PFSK-1 (cell line): Measurements from ENCODE around the gene CXCL14.

Experiments used
- FOXP2 ChIP-seq: optimal IDR thresholded peaks from 2 replicates; pipeline ENCODE3; 2011; ENCODE audit warnings: borderline replicate concordance, control low read depth, inconsistent platforms; ENCODE audit not compliant: insufficient read depth; ENCODE audit errors: extremely low read length, extremely low read depth
- POLR2AphosphoS5 ChIP-seq: IDR thresholded peaks from 2 replicates; pipeline ENCODE4 v1.6.1; 2012; ENCODE audit warnings: low read depth, mild to moderate bottlenecking, control low read depth, low read length, moderate library complexity
- SIN3A ChIP-seq: IDR thresholded peaks from 2 replicates; pipeline ENCODE4 v1.6.1; 2012; ENCODE audit warnings: mild to moderate bottlenecking, low read length, moderate library complexity, borderline replicate concordance; ENCODE audit not compliant: insufficient read depth
- TAF1 ChIP-seq: IDR thresholded peaks from 2 replicates; pipeline ENCODE4 v1.6.1; 2012; ENCODE audit warnings: low read length, control low read depth, borderline replicate concordance; ENCODE audit not compliant: insufficient read depth
- TF ChIP-seq, protein P1 (sequence below), 2 experiments: IDR thresholded peaks; 2 replicates each; pipeline versions ENCODE4 v1.6.1 to v1.8.0; 2011 to 2012; ENCODE audit warnings: low read depth in 2 of 2, low read length in 2 of 2, control low read depth in 1 of 2, inconsistent platforms in 1 of 2, mild to moderate bottlenecking in 1 of 2, moderate library complexity in 1 of 2; ENCODE audit not compliant: insufficient read depth in 1 of 2

Gene CXCL14

DNA sequence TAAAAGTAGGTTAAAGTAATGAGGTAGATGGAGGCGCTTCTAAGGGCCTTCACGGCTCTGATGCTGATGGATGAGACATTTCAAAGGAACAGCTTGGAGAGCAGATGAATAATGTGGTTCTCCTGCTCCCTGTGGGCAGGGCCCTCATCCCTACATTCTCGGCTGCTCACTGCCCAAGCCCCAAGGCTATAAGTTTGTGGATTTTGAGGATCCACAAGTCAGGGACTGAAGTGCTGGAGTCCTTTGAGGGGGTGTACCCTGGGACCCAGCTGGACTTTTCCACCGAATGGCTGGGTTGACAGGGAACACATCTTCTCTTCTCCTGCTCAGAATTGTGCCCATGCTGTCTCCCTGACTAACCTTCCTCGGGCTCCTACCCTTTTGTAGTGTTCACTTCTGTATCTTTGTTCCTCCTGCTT lies 21.4 kb upstream of the CXCL14 start:
- TF ChIP-seq SIN3A (no peak), FOXP2 (no peak)

- TF ChIP-seq FOXP2 (no peak), POLR2AphosphoS5 (no peak), TAF1 (no peak), SIN3A (no peak)
- TF ChIP-seq, protein P1, sequence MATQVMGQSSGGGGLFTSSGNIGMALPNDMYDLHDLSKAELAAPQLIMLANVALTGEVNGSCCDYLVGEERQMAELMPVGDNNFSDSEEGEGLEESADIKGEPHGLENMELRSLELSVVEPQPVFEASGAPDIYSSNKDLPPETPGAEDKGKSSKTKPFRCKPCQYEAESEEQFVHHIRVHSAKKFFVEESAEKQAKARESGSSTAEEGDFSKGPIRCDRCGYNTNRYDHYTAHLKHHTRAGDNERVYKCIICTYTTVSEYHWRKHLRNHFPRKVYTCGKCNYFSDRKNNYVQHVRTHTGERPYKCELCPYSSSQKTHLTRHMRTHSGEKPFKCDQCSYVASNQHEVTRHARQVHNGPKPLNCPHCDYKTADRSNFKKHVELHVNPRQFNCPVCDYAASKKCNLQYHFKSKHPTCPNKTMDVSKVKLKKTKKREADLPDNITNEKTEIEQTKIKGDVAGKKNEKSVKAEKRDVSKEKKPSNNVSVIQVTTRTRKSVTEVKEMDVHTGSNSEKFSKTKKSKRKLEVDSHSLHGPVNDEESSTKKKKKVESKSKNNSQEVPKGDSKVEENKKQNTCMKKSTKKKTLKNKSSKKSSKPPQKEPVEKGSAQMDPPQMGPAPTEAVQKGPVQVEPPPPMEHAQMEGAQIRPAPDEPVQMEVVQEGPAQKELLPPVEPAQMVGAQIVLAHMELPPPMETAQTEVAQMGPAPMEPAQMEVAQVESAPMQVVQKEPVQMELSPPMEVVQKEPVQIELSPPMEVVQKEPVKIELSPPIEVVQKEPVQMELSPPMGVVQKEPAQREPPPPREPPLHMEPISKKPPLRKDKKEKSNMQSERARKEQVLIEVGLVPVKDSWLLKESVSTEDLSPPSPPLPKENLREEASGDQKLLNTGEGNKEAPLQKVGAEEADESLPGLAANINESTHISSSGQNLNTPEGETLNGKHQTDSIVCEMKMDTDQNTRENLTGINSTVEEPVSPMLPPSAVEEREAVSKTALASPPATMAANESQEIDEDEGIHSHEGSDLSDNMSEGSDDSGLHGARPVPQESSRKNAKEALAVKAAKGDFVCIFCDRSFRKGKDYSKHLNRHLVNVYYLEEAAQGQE (IDR thresholded peaks at IDR 0.05; ENCODE audit: insufficient read depth in 1 of 2, low read depth in 2 of 2, low read length in 2 of 2): no peak
Observed at GRCh38 chr5:135599421-135600151, 20.8 kb upstream of the CXCL14 start.

GRCh38 chr5:135598691-135599395 lies 20.1 kb upstream of the CXCL14 start:
- TF ChIP-seq POLR2AphosphoS5 (no peak), TAF1 (no peak), SIN3A (no peak), FOXP2 (no peak)
- TF ChIP-seq, protein P1 (IDR thresholded peaks at IDR 0.05; ENCODE audit: insufficient read depth in 1 of 2, low read depth in 2 of 2, low read length in 2 of 2): no peak

GRCh38 chr5:135596788-135597187 lies 18.0 kb upstream of the CXCL14 start:
- TF ChIP-seq TAF1 (no peak), POLR2AphosphoS5 (no peak), FOXP2 (no peak), SIN3A (no peak)
- TF ChIP-seq, protein P1 (IDR thresholded peaks at IDR 0.05; ENCODE audit: insufficient read depth in 1 of 2, low read depth in 2 of 2, low read length in 2 of 2): no peak

DNA sequence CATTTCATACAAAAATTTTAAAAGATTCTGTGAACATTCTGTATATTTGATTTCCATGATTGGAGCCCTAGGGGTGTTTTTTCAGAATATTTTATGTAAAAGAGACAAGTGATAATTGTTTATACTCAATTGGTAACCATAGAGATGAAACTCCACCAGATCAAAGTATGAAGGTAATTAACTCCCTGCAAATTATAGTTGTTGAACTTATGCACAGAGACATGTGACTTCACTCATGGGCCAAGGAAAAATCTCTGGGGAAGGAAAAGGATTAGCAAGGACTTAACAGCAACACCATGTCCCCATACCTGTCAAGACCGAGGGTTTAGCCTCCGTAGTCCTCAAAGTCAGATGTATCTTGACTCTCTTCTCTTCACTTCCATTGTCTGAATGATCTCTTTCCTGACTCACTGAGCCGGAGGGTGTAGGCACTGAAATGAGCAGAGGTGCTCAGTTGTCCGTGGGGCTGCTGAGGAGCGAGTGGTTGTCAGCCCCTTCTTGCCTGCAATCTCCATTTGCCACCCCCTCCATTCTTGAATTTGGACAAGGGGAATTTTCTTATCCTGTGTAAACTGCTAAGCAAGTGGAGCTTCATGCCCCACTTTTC lies 17.5 kb upstream of the CXCL14 start:
- TF ChIP-seq POLR2AphosphoS5 (no peak), FOXP2 (no peak), SIN3A (no peak), TAF1 (no peak)
- TF ChIP-seq, protein P1 (IDR thresholded peaks at IDR 0.05; ENCODE audit: insufficient read depth in 1 of 2, low read depth in 2 of 2, low read length in 2 of 2): no peak
